HG02571 (cell line): Measurements from ENCODE around the gene CENPN.
A peak's percentile ranks its signal among the peaks of the same experiment; 100 is the strongest.

Experiments used
- ATAC-seq: cut with Tn5 transposase; IDR thresholded peaks from one replicate; pipeline ENCODE4 v1.9.1; 2021; ENCODE audit warnings: mild to moderate bottlenecking, moderate library complexity; ENCODE audit not compliant: unreplicated experiment

Gene CENPN

DNA sequence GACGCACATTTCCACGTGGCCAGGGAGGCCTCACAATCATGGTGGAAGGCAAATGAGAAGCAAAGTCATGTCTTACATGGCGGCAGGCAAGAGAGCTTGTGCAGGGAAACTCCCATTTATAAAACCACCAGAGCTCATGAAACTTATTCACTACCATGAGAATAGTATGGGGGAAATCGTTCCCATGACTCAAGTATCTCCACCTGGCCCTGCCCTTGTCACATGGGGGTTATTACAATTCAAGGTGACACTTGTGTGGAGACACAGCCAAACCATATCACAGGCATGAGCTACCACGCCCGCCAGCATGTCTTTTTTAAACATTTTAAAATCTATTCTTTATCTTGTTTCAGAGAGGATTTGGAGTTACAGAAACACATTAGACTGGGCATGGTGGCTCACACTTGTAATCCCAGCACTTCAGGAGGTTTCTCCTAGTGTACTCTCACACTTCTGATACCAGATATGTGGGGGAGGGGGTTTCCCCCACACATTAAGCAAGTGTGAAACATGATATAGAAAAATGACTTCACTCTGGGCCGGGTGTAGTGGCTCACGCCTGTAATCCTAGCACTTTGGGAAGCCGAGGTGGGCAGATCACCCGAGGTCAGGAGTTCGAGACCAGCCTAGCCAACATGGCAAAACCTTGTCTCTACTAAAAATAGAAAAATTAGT, 23.1 kb downstream of the CENPN start:
- ATAC-seq, result no peak

DNA sequence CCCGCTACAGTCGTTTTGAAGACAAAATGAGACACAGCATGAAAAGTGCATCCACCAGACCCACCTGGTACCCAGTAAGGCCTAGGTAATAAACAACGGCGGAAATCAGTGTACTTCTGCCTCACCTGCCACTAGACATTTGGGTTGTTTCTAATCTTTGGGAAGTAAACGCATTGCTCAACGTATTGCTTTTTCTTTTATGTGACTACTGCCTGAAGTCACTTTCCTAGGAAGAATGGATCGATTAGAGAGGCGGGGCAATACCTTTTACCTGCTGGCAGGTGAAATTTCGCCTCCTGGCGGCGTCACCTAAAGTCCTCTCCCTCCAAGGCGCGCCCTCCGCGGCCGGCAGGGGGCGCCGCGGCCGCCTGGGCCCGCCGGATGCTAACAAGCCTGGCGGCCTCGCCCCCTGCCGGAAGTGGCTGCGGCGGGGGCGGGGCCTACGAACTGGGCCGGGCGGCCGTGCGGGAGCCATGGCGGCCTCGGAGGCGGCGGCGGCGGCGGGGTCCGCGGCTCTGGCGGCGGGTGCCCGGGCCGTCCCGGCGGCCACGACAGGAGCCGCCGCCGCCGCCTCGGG, 28.5 kb downstream of the CENPN start, which contains the start of gene ATMIN:
Gene ATMIN, plus strand, starts transcription at position 445 of the 577 bp plus-strand sequence. Its CDS starts 29 bp downstream, at position 474.
- ATAC-seq, result peak; percentile 89

DNA sequence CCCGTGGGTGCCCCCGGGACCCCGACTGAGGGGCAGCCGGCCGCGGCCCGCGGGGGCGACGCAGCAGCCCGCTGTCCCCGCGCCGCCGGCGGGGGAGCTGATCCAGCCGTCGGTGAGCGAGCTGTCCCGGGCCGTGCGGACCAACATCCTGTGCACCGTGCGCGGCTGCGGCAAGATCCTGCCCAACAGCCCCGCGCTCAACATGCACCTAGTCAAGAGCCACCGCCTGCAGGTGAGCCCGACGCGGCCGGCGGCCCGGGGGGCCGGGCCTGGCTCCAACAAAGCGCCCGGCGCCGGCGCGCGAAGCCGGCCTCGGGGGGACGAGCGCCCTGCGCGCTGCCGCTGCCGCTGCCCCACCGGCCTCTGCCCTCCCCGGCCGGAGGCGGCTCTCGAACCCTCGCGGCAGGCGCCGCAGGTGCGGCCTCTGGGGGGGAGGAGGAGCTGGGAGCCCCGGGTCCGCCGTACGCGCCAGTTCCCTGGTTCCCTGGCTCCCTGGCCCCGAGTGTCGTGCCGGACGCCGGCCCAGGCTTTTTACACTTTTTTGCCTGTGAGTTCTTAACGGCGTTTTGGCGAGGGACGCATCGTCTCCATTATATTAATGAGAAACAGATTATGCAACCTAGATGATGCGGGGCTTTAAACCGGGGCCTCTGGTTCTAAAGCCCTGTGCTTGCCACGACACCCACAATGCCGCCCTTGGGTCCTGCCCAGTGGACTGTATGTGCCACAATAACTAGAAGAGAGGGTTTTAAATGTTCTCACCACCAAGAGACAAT, 29.1 kb downstream of the CENPN start:
- peak; percentile 45 for ATAC-seq

GRCh38 chr16:81036751-81037350, 29.8 kb downstream of the CENPN start:
- no peak for ATAC-seq

DNA sequence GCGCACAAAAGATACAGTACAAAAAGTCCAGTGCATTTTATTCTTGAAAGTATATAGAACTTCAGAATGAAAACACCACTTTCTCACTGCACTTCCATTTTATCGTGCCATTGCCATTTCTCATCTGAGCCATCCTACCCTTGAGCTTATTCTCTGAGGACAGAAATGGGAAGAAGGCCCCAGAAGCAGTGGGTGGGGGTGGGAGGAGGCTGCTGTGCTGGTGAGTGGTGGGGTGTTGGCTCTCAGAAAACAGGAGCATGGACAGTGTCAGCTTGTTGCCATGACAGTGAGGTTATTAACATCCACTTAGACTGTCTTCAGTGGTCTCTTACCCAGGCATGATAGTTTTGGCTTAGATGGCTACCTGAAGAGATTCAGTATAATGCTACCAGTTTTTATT, 33.1 kb downstream of the CENPN start:
- no peak for ATAC-seq

GRCh38 chr16:81040842-81041241, 33.8 kb downstream of the CENPN start:
- no peak for ATAC-seq

DNA sequence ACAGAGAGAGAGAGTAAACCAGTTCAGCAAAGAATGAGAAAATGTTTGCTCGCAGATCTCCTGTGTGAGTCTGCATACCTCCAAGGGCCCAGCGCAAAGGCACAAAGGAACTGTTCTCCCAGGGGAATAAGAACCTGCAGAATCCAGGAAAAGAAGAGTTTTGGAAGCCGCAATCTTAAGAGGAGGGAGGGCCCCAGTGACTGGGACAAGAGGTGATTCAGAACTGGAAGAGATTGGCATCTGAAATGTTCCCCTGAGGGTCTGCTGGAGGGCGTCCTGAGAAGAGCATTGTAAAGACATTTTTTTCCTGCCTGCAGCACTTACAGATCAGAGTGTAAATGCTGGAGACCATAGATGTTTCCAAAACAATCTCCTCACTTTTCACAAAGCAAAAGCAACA, 34.7 kb downstream of the CENPN start:
- ATAC-seq, result no peak

DNA sequence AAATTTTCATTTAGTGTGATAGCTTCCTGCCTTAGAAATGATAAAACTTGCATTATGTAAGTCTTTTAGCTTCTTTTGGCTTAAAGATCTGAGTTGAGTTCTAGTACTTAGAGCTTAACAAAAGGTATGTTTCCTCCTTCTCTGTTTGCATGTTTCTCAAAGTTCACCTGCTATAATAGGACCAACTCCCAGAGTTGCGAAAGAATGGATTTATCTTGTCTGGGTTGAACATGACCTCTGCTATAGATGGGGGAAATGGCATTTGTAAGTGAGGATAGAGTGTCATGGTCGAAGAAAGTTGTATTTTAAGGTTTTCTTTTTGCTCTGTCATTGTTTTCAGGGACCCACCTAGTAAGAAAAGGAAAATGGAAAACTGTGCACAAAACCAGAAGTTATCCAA, 35.8 kb downstream of the CENPN start:
- no peak for ATAC-seq

- no peak for ATAC-seq
Observed at GRCh38 chr16:81053761-81054160, 46.7 kb downstream of the CENPN start.

- no peak for ATAC-seq
Observed at GRCh38 chr16:81060576-81061306, 53.7 kb downstream of the CENPN start.

GRCh38 chr16:81061307-81061640, 54.3 kb downstream of the CENPN start:
- ATAC-seq, result no peak

DNA sequence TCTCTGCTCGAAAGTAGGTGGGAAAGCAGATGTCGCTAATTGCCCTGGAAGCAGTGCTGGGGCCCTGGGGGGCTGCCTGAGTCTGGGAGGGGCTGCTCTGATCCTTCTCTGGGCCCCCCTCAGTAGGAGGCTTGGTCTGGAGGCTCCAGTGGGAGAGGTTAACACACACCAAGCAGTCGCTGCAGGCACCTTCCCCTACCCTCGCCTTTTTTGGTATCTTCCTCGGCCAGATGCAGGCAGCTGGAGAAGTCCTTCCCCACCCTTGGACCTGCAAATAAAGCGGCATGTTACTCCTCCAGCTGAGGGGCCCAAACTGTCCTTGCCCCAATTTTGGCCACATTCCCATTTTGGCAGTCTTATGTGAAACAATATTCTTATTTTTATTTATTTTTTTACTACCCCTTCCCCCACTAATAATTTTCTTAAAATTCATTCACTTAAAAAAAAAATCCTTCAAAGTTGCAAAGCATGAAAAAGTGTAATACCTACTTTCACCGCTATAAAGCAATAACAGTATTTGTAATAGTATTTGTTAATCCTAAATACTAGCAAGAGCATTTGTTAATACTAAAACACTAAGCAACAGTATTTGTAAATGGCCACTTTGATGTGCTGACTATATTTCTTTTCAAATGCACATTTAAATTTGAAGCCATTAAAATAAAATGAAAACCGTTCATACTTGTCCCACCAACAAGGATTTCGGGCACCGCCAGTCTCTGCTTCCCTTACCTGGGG, 55.0 kb downstream of the CENPN start:
- no peak for ATAC-seq

- no peak for ATAC-seq
Observed at GRCh38 chr16:81066681-81067080, 59.7 kb downstream of the CENPN start.

DNA sequence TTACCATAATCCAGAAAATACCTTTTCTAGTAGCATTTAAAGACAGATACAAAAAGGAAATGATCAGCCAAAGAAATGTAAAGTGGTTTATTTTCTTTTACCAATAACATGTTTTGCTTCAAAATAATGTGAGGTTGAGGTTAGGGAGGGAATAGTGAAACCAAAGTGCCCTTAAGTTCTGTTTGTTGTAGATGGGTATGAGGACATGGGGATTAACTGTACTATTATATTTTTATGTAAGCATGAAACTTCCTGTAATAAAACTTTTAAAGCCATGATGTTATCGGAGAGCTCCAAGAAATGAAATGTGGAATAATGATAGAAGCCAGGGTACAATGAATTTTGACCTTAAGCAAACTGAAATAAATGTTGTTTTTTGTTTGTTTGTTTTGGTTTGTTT, 60.2 kb downstream of the CENPN start:
- ATAC-seq, result no peak

DNA sequence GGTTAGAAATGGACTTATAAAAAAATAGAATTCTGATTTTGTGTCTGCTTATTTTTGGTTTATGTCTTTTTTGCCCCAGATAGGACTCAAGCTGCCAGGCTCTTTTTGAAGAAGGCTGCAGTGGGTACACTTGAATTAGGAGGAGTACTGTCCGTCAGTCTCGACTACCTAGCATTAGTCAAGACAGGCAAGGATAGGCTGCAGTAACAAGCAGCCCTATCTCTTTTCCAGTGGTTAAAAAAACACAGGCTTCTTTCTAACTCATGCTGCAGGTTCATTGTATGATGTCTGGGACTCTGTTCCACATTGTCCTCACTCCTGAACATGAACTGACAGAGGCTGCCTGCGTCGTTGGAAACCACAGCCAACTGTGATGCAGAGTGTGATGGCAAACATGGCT, 62.0 kb downstream of the CENPN start:
- no peak for ATAC-seq

DNA sequence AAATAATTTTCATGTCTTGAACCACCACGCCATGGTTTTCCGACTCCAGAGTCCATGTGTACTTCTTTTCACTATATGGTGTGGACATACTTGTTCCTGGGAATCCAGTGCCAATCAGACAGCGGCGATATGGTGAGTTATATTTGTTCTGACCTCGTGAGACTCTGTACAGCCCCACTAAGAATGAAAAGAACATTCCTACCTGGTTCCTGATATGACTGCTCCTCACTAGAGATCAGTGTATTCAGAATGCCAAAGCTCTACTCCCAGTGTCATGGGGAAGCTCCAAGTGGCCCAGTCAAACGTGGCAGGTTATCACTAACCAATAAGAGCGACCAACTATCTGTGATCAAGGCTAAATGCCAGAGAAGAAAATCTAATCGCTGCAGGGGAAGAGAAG, 64.0 kb downstream of the CENPN start:
- ATAC-seq, result no peak

GRCh38 chr16:81071805-81072204, 64.8 kb downstream of the CENPN start:
- ATAC-seq, result no peak

DNA sequence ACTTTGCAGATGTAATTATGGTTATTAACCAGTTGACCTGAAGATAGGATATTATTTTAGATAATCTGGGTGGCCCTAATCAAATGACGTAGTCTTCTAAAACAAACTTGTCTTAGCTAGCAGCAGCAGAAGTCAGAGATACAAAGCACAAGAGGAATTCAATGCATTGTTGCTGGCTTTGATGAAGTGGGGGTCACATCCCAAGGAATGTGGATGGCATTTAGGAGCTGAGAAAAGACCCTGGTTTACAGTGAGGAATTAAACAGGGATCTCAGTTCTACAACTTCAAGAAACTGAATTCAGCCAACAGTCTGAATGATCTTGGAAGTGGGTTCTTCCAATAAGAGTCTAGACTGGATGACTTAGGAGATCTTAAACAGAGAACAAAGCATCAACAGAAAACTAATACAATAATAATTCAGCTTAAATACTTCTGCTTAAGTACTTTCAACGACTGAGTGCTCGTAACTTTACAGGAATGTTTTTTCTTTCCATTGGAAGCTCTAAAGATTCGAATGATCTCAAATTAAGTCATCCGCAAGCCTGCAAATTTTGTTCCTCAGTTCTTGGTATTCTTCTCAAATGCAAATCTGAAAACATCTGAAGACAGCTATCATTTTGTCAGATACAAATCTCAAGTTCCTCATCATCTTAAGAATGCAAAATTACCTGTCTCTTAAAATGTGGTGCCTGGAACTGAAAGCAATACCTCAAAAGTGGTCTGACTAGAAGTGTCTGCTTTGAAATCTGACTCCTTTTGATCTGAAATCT, 66.7 kb downstream of the CENPN start:
- ATAC-seq, result no peak

DNA sequence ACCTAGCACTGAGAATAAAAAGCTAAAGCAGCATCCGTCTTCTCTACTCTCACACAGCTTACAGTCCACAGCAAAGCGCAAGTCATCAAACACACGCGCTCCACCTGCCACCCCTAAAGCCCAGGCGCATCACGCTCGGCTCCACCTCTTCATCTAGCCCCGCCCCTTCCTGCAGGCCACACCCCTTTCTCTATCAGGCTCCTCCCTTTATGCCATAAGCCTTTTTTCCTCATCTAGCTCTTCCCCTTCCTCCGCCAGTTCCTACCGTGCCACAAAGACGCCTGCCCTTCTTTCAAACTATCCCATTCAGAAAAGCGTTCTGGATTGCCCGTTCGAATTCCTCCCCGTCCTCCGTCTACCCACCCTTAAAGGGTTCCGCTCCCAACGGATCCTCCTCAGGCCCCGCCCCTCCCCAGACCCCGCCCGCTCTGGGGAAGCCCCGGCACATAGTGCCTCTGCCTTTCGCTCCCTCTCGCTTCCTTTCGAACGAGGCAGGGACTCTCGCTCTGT, 69.6 kb downstream of the CENPN start:
- ATAC-seq, result peak; percentile 86
